HG03439 (cell line): Measurements from ENCODE around the gene MINPP1.
A peak's percentile ranks its signal among the peaks of the same experiment; 100 is the strongest.
"Not testable (repeated sequence)": the region's sequence is repeated elsewhere in the genome, so short reads cannot be mapped to it uniquely, and the experiment has no call there.

Experiments used
- ATAC-seq: cut with Tn5 transposase; IDR thresholded peaks from one replicate; pipeline ENCODE4 v1.9.1; 2021; ENCODE audit warnings: mild to moderate bottlenecking, moderate library complexity; ENCODE audit not compliant: unreplicated experiment

Gene MINPP1, protein sequence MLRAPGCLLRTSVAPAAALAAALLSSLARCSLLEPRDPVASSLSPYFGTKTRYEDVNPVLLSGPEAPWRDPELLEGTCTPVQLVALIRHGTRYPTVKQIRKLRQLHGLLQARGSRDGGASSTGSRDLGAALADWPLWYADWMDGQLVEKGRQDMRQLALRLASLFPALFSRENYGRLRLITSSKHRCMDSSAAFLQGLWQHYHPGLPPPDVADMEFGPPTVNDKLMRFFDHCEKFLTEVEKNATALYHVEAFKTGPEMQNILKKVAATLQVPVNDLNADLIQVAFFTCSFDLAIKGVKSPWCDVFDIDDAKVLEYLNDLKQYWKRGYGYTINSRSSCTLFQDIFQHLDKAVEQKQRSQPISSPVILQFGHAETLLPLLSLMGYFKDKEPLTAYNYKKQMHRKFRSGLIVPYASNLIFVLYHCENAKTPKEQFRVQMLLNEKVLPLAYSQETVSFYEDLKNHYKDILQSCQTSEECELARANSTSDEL

DNA sequence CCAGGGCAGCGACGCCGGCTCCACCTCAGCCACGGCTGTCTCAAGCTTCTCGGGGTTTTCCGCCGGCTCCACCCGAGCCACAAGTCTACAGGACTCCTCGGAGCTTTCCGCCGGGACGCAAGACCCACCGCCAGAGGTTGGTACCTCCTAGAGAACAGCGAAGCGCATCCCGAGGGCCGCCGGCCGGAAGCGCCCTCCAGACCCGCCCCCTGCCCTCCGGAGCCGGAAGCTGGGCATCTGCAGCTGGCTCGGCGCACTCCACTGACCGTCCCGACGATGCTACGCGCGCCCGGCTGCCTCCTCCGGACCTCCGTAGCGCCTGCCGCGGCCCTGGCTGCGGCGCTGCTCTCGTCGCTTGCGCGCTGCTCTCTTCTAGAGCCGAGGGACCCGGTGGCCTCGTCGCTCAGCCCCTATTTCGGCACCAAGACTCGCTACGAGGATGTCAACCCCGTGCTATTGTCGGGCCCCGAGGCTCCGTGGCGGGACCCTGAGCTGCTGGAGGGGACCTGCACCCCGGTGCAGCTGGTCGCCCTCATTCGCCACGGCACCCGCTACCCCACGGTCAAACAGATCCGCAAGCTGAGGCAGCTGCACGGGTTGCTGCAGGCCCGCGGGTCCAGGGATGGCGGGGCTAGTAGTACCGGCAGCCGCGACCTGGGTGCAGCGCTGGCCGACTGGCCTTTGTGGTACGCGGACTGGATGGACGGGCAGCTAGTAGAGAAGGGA is at the start of gene MINPP1:
MINPP1 (plus strand) TSS at position 254 of the 726 bp plus-strand sequence; CDS start at position 277, 23 bp downstream.
- ATAC-seq: peak; percentile 90

DNA sequence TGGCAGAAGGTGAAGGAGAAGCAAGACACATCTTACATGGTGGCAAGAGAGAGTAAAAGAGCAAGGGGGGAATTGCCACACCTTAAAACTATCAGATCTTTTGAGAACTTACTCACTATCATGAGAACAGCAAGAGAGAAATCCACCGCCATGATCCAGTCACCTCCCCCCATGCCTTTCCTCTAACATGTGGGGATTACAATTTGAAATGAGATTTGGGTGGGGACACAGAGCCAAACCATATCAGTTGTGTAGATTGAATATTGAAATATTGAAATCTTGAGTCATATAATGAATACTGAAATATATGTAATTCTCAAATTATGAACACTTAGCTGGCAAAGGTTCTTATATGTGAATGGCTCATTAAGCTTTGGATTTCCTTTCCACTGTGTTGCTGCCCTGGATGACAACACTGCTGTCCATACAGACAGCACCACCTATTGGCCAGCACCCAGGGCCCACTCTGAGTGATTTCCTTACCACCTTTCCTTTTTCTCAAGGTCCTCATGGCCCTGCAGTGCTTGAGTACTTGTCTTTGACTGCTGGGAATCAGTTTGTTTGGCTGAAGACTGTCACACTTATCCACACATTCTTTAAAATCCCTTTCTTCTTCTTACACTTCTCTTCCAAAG is 48.0 kb upstream of the MINPP1 start:
- not testable (repeated sequence) for ATAC-seq

DNA sequence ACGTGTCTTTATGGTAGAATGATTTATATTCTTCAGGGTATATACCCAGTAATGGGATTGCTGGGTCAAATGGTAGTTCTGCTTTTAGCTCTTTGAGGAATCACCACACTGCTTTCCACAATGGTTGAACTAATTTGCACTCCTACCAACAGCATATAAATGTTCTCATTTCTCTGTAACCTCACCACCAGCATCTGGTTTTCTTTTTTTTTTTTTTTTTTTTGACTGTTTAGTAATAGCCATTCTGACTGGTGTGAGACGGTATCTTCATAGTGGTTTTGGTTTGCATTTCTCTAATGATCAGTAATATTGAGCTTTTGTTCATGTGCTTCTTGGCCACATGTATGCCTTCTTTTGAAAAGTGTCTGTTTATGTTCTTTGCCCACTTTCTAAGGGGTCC is 42.9 kb upstream of the MINPP1 start:
- not testable (repeated sequence) for ATAC-seq

DNA sequence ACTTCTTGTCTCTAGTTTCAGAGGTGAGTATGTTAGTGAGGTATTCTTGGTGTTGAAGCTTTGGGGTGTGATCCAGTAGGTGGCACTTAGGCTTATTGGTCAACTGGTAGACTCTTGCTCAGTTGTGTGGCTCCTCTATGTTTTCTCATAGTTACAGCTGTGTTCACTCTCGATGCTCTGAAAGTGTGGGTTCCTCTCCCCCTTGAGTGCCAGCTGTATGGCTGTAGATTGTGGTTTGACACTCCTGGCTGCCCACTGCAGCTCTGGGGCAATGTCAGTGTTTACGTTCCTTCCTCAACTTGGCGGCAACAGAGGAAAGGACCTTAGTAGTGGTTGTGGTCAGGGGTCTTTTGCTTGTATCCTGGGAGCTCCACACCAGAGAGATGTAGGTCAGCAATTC is 37.8 kb upstream of the MINPP1 start:
- ATAC-seq: not testable (repeated sequence)

DNA sequence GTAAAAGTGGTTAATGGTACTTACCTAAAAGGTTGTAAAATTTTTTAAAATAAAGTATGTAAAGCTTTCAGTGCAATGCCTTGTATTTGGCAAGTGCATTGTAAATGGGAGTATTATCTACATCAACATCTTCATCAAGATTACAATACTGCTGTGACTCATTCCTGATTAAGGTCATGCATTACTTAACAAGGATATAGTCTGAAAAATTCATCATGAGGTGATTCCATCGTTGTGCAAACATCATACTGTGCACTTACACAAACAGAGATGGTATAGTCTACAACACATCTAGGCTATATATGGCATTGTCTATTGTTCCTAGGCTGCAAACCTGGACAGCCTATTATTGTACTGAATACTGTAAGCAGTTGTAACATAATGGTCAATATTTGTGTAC is 16.0 kb upstream of the MINPP1 start:
- ATAC-seq: not testable (repeated sequence)

DNA sequence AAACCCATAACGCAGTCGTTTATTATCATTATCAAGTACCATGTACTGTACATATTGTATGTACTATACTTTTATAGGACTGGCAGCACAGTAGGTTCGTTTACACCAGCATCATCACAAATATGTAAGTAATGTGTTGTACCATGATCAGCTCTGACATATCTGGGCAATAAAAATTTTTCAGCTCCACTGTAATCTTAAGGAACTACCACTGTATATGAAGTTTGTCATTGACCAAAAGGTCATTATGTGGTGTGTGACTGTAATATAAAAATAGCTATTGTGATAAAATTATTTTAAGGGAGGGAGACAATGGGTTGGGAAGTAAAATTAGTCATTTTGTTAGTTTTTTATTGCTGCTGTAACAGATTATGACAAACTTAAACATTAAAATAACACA is 14.4 kb upstream of the MINPP1 start:
- ATAC-seq: not testable (repeated sequence)

DNA sequence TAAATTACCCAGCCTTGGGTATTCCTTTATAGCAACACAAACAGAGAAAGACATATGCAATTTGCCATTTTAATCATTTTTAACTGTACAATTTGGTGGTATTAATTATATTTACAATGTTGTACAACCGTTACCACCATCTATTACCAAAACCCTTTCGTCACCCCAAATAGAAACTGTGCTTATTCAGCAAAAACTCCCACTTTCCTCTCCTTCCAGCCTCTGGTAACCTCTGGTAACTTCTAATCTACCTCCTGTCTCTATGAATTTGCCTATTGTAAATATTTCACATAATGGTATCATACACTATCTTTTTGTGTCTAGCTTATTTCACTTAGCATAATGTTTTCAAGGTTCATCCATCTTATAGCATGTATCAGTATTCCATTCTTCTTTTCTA is 12.2 kb upstream of the MINPP1 start:
- ATAC-seq: not testable (repeated sequence)

DNA sequence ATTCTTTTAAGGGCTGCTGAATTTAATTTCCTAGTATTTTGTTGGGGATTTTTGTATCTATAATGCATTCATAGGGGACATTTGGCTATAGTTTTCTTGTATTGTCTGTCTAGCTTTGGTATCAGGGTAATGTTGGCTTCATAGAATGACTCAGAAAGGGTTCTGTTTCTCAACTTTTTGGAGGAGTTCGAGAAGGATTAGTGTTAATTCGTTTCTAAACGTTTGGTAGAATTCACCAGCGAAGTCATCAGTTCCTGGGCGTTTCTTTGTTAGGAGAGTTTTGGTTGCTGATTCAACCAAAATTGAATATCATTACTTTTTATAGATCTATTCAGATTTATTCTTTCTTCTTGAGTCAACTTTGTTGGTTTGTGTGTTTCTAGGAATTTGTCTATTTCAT is 9.2 kb upstream of the MINPP1 start:
- ATAC-seq: not testable (repeated sequence)

DNA sequence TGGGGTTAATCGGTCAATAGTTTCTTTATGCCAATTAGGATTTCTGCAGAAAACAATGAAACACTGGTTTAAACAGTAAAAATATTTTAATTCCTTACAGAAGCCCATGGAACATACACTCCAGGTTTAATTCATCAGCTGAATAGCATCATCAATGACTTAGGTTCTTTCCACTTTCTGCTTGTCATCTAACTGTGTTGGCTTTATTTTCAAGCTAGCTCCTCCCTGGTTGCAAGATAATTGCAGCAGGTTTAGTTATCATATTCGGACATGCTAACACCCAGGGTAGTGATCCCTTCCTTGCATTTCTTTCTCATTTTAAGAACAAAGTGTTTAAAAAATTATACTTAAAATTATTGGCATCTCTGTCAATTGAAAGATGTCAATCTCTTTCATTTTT is 7.3 kb upstream of the MINPP1 start:
- not testable (repeated sequence) for ATAC-seq

DNA sequence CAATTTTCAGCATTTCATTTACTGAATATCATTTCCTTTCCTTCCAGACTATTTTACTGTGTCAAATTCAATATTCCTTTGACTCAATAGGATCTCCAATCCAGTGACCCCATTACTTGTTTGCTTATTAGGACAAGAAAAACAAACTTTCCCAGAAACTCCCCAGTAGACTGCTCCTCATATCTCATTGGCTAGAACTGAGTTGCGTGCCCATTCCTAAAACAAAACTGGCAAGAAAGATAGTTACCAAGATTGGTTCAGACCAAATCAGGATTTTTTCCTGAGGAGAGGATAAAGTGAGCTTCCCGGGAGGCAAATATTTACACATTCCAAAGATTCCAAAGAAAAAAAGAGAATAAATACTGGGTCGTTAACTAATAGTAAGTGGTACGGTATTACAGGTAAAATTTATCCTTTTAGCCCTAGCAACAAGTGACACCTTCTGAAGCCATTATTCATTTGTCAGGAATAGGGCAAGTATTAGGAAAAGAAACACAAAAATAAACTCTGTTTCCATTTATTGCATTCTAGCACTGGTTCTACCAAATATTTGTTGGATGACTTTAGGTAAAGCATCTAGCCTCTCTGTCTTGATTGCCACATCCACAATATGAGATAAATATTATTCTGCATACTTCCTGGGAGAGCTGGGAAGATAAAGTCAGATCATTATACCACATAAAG is 6.4 kb upstream of the MINPP1 start:
- not testable (repeated sequence) for ATAC-seq

DNA sequence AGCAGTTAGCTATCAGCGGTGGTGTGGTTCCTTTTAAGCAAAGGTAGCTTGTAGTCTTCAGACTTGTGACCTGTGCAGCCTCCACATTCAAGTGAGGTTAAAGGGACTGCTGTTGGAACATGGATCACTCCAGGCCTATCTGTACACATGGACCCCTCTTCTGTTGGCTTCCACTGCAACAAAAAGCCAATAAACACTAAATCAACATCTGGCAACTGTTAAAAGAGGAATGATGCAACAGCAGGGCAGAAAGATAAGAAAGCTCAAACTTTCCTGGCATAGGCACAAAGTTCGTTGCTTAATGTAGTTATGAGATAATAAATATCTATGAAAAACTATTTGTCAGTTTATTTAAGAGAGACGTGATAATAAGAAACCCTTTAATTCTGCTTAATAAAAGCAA is 4.0 kb upstream of the MINPP1 start:
- ATAC-seq: no peak

DNA sequence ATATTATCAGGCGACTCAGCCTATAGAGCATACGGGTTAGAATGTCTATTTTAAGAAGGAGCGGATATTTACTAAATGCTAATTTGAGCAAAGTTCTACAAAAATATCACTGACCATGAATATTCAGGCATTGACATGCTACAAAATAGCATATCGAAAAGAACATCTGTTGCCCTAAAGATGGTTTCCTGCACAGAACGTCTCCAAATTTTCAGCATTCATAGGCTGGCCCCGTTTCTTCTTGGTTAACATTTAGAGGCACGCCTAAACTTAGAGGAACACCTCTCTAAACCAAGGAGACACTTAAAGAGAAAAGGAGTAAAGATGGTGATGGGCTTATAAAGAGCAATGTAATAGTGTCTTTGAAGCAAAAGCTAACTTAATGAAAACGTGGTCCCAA is 1.3 kb upstream of the MINPP1 start:
- no peak for ATAC-seq

DNA sequence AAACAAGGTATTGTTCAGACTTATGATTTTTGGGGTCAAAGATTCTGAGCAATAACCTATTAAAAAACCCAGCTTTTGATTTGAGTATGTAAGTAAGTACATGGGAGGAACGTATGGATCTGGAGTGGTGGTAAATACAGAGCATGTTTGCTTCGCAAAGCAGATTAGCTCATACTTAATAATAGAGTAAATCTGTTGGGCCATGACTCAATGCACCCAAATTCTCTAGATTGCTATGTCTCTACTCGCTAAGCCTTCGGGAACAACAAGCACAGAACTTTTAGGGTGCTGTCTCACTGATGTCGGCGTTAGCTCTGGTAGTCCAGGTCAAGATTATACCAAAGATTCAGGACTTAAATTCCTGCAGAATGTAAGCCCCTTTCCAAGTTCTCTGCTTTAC is 807 bp upstream of the MINPP1 start:
- no peak for ATAC-seq

DNA sequence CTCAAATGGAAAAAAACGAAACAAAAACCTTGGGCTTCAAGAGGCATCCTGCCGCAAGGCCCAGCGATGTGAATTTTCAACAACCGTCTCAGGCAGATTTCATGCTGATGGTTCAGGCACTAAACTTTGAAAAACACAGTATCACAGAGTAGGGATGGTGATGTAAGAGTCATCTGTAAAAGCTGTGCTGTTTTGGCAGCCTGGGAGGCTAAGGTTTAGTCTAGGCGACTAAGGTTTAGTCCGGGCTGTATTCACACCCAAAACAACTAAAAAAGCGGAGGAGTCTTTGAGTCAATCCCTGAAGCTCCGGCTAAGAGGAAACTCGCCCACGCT is 420 bp upstream of the MINPP1 start:
- ATAC-seq: no peak

DNA sequence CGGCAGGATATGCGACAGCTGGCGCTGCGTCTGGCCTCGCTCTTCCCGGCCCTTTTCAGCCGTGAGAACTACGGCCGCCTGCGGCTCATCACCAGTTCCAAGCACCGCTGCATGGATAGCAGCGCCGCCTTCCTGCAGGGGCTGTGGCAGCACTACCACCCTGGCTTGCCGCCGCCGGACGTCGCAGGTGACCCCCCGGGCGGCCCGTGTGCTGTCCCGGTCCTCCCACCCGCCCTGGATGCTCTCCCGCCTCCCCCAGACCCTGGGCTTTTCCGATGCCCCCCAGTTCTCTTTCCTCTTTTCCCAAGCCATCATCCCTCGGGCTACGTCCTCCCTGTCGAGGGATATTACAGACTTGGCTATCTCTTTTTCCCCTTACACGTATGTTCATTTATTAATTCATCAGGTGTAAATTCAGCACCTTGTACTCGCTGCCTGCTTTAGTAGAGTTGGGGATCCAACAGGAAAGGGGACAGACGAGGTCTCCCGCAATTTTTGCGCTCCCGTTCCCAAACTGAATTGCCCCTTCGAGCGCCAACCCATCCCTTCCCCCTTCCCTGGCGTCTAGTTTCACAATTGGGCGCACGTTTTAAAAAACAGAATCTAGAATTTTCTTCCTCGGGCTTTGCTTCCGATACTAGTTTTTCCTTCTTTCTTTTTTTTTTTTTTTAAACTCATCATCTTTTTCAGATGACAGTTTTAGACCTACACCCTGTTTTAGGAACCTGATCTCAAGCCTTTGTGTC is 846 bp downstream of the MINPP1 start:
- ATAC-seq: peak; percentile 51

DNA sequence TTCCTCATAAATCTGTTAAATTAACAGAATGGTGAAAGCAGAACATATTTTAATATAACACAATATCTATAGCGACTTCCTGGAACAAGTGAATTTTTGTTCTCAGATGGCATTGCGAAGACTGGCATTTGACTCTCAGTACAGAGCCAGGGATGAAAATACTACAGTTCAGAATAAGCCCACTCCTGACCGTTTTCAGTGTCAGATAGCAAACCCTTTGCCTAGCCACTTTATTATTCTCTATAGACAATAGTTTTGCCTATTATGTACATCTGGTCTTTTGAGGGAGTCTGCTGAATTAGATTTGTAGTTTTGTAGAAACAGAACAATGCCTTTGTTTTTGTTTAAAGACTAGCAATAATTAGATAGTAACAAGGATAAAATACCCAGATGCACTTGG is 2.3 kb downstream of the MINPP1 start:
- ATAC-seq: no peak

DNA sequence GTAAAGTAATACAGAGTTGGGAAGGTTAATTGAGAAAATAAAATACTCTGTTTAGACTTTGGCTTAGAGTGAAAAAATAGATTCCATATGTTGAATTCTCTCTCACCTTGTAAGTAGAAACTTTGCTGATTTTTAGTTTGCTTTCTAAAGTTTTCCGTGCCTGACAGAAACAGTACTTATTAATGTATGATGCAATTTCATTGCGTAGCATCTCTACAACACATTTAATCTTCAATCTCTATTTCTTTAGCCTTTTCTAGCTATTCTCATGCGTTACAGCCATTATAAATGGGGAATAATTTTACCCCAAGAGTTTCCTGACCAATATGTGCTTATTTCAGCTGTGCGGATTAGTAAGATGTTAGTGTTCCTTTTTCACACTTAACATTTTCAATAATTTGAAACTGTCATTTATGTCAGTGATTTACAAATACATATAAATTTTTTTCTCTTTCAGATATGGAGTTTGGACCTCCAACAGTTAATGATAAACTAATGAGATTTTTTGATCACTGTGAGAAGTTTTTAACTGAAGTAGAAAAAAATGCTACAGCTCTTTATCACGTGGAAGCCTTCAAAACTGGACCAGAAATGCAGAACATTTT is 3.3 kb downstream of the MINPP1 start:
- no peak for ATAC-seq

DNA sequence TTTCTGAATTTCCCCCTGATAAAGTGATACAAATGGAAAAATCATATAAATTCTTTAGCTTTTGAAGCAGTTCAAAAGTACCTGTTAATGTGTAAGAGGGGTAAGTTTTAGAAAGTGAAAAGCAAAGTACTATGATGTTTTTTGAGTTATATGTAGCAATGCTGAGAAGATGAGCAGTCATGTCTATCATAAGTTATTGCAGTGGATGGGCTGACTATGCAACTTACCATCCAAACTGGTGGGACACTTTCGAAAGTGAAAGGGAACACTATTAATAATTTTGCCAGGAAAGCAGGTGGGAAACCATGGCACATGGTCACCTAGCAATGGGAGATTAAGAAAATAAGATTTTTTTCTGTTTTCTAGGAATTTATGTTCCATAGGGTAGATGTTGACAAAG is 4.1 kb downstream of the MINPP1 start:
- no peak for ATAC-seq

DNA sequence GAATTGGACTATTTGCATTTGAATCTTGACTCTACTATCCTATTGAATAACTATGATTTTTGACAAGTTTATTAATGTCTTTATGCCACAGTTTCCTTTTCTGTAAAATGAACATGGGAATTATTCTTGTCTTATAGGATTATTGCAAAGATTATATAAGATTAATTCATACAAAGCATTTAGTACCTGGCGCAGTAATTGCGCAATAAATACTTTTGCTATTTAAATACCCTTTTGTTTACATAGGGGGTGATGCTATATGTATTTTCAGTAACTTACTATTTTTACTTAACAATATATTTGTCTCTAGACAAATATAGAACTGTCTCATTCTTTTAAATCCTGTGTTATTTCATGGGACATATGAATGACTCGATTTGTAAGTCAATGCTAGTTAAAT is 5.3 kb downstream of the MINPP1 start:
- no peak for ATAC-seq

DNA sequence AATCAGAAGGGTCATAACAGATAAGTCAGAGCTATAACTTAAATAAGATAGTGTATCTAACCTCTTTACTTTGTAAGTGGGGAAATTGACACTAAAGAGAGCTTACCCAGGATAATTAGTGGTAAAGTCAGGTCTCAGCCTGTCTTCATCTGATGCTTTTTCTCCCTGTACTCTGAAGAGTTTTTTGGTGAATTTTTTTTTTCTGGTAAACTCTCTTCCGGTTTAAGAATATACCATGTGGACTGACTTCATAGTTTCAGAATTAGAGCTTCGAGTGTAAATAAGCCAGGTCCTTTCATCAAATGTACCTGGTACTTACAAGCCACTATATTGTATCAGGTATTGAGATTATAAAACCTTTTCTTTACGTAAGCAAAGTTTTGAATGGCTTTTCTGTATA is 6.8 kb downstream of the MINPP1 start:
- ATAC-seq: no peak
